Epithelial cell of esophagus (primary cell): ENCODE data around the gene KCNJ15.

ENCODE experiments used
- DNase-seq: peaks from one replicate; pipeline ENCODE4 v3.0.0; 2010; ENCODE audit warnings: low read depth
- H3K4me3 ChIP-seq: 2 replicates; pipeline ENCODE4 v1.5.1; 2011; ENCODE audit warnings: mild to moderate bottlenecking, low read length, control low read depth
- CTCF ChIP-seq: IDR thresholded peaks from 2 replicates; pipeline ENCODE4 v1.5.1; 2011; ENCODE audit warnings: low read depth, mild to moderate bottlenecking, low read length, control low read depth, inconsistent platforms; ENCODE audit not compliant: insufficient read depth; ENCODE audit errors: missing control alignments

Gene KCNJ15

DNA sequence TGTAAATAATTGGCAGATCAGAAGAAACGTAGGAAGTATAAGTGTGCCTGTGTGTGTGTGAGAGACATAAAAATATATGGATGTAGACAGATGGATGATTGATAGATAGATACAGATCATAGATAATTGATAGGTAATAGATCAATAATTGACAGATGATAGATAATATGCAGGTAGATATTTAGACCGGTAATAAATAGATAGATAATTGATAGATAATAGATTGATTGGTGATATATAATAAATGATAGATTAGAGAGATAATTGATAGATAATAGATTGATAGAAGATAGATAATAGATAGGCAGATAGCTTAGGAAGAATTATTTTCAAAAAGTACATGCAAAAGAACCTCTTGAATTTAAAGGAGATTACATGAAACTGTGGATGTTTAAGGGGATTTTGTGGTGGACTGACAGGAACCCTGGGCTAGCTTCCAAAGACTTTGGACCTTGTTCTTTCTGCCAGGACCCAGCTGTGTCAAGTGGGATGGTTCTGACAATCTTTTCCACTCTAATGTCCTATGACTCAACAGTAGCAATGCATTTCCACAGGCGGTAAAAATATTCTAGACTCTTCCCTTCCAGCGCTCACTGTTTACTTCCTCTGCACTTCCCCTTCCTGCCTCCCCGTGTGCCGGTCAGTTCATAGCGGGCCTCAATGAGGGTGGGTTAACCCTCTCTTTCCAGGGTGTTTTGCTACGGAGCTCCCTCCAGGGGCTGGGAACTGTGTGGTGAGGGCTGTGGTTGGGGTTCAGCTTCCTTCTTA lies 39.4 kb downstream of the KCNJ15 start:
- no peak for DNase-seq
- no peak for TF ChIP-seq CTCF
- H3K4me3 ChIP-seq = no peak overlapping the region

- H3K4me3 ChIP-seq = no peak overlapping the region
- peak; percentile 73 for DNase-seq
- TF ChIP-seq CTCF = no peak
Observed at GRCh38 chr21:38297194-38297631, 40.4 kb downstream of the KCNJ15 start.

DNA sequence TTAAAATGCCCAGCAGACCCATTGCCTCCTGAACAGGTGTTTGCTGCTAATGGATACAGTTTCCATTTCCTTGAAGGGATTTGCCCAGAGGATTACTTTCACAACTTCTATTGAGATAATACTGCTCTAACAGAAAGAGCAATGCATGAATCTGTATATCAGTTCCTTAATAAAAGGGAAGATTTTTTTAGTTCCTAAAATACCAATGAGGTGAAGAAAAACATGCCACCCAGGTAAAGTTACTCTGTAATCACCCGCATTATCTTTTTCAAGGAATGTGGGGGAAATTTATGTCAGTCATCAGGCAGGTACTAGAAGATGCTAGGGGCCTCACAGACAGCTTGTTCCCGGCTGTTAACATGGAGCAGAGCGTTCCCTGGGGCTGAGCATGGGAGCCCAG lies 41.1 kb downstream of the KCNJ15 start:
- TF ChIP-seq CTCF = no peak
- DNase-seq = no peak
- H3K4me3 ChIP-seq = no peak overlapping the region

- no peak overlapping the region for H3K4me3 ChIP-seq
- no peak for TF ChIP-seq CTCF
- no peak for DNase-seq
Observed at GRCh38 chr21:38298832-38299231, 42.0 kb downstream of the KCNJ15 start.

DNA sequence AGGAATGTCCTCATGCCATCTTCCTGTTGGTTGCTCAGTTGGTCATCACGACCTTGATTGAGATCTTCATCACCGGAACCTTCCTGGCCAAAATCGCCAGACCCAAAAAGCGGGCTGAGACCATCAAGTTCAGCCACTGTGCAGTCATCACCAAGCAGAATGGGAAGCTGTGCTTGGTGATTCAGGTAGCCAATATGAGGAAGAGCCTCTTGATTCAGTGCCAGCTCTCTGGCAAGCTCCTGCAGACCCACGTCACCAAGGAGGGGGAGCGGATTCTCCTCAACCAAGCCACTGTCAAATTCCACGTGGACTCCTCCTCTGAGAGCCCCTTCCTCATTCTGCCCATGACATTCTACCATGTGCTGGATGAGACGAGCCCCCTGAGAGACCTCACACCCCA lies 42.9 kb downstream of the KCNJ15 start:
- no peak for DNase-seq
- H3K4me3 ChIP-seq = no peak overlapping the region
- TF ChIP-seq CTCF = no peak

DNA sequence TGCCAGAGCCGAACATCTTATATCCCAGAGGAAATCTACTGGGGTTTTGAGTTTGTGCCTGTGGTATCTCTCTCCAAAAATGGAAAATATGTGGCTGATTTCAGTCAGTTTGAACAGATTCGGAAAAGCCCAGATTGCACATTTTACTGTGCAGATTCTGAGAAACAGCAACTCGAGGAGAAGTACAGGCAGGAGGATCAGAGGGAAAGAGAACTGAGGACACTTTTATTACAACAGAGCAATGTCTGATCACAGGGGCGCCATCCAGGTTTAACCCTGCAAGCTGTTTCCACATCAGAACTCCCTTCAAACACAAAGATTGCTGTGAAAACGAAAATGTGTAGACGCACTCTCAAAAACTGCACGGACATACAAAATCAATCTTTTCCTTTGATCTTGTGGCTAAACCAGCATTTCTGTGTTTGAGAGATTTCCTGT lies 43.4 kb downstream of the KCNJ15 start:
- no peak for DNase-seq
- no peak overlapping the region for H3K4me3 ChIP-seq
- TF ChIP-seq CTCF = no peak
